Measurements from ENCODE around the gene ZPBP2. TPM values are rescaled to one million over a fixed set of nuclear protein-coding genes. Genes with fewer than 3 reads are reported as not detected.

Gene ZPBP2
- polyA plus RNA-seq, 1 donor (not counting 4 experiments of a cell fraction or from before 2014, with no cell fraction given), result not detected

GRCh38 chr17:39919087-39919683 is 51.2 kb downstream of the ZPBP2 start:
- H3K36me3 ChIP-seq (ENCODE audit: control insufficient read depth in 2 of 2, extremely low read depth in 1 of 2, insufficient read depth in 2 of 2, low read length in 2 of 2), result peaks cover 26 to 33% of the 10 kb centered on the region in 2 experiments
- peaks cover 1% of the 10 kb centered on the region for H3K4me1 ChIP-seq (ENCODE audit: control insufficient read depth, extremely low read depth, insufficient read depth, low read length)
- TF ChIP-seq, protein P1, sequence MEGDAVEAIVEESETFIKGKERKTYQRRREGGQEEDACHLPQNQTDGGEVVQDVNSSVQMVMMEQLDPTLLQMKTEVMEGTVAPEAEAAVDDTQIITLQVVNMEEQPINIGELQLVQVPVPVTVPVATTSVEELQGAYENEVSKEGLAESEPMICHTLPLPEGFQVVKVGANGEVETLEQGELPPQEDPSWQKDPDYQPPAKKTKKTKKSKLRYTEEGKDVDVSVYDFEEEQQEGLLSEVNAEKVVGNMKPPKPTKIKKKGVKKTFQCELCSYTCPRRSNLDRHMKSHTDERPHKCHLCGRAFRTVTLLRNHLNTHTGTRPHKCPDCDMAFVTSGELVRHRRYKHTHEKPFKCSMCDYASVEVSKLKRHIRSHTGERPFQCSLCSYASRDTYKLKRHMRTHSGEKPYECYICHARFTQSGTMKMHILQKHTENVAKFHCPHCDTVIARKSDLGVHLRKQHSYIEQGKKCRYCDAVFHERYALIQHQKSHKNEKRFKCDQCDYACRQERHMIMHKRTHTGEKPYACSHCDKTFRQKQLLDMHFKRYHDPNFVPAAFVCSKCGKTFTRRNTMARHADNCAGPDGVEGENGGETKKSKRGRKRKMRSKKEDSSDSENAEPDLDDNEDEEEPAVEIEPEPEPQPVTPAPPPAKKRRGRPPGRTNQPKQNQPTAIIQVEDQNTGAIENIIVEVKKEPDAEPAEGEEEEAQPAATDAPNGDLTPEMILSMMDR (optimal IDR thresholded peaks at IDR 0.05 in 1 of 3, IDR thresholded peaks at IDR 0.05 in 1 of 3, conservative IDR thresholded peaks at IDR 0.05 in 1 of 3; ENCODE audit: extremely low read depth in 1 of 3, insufficient read depth in 2 of 3, low read length in 3 of 3), result no peak
- no peak for TF ChIP-seq EZH2 (IDR thresholded peaks at IDR 0.05; ENCODE audit: low read length)
- H3K79me2 ChIP-seq (ENCODE audit: control insufficient read depth, insufficient read depth, low read length), result peaks cover under 1% of the 10 kb centered on the region
- no peak overlapping the region for H2AFZ ChIP-seq (ENCODE audit: control insufficient read depth, low read length)
- FAIRE-seq (no peak), DNase-seq (ENCODE audit: low read depth, low spot score) (no peak)
- no peak overlapping the region for H3K27ac ChIP-seq (ENCODE audit: control insufficient read depth, insufficient read depth, low read length)
- no peak overlapping the region for H3K4me2 ChIP-seq (ENCODE audit: control insufficient read depth, extremely low read depth, insufficient read depth, low read depth, low read length)
- dilution Hi-C loops (cut with MboI; ENCODE audit: extremely low pct_ligation_motif_present, low sequenced_read_pairs), result no loop called here
- H3K27me3 ChIP-seq (ENCODE audit: control insufficient read depth, extremely low read depth, insufficient read depth, low read length), result no peaks in the 10 kb centered on the region
- no peak overlapping the region for H3K9ac ChIP-seq (ENCODE audit: control insufficient read depth, extremely low read depth, insufficient read depth, low read length)
- H3K4me3 ChIP-seq (ENCODE audit: control insufficient read depth in 2 of 3, extremely low read depth in 1 of 3, insufficient read depth in 2 of 3, low read depth in 1 of 3, low read length in 3 of 3), result no peak overlapping the region
- H3K9me3 ChIP-seq (ENCODE audit: control insufficient read depth, low read depth, low read length), result no peaks in the 10 kb centered on the region
- H3K9me1 ChIP-seq (ENCODE audit: control insufficient read depth, extremely low read depth, insufficient read depth, low read length), result no peaks in the 10 kb centered on the region
- H4K20me1 ChIP-seq (ENCODE audit: control insufficient read depth, extremely low read depth, insufficient read depth, low read length), result no peaks in the 10 kb centered on the region

DNA sequence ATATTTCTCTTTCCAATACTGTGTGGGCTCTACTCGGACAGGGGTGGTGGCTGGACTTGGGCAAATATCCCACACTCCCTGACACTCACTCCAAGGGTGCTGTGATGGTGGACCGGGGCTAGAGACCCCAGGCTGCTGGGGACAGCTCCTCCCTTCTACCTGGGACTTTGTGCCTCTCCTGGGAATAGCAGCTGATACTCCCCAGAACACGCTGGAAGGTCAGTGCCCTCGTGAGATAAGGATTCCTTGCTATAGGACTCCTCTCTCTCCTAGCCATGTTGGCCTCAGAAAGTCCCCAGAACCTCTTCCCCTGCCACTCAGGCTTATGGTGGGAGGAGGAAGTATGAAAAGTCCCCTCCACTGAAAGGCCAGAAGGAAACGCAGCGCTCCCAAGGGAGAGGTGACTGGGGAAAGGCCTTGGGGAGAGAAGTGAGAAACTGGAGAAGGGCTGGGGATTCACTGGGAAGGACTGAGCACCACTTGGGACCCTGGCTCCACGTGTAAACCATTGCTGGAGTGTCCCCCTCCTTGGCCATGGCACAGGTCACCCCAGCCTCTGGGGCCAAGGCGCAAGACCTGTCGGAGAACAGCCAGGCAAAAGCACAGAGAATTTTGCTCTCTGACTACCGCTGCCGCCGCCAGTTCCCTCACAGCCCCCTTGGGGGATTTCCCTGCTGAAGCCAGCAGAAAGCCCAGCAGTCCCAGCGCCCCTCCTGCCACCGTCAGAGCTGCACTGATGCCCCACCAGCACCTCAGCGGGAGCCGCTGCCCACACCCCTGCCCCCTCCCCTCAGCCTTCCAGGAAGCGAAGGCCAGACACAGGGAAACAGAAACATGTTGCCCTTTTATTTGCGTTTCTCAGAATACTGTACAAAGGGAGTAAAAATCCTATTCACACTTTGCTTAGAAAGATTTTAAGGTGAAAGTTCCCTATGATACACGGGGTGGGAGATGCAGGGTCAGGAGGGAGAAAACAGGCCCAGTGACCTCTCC is 52.5 kb downstream of the ZPBP2 start:
- no peak for FAIRE-seq
- Histone ChIP-seq H3K79me2 (ENCODE audit: control insufficient read depth, insufficient read depth, low read length) (peaks cover 12% of the 10 kb centered on the region), H4K20me1 (ENCODE audit: control insufficient read depth, extremely low read depth, insufficient read depth, low read length) (peaks cover 4% of the 10 kb centered on the region), H3K27ac (ENCODE audit: control insufficient read depth, insufficient read depth, low read length) (no peak overlapping the region), H3K9ac (ENCODE audit: control insufficient read depth, extremely low read depth, insufficient read depth, low read length) (no peak overlapping the region), H3K4me2 (ENCODE audit: control insufficient read depth, extremely low read depth, insufficient read depth, low read depth, low read length) (no peak overlapping the region), H3K9me3 (ENCODE audit: control insufficient read depth, low read depth, low read length) (no peaks in the 10 kb centered on the region), H3K36me3 (ENCODE audit: control insufficient read depth in 2 of 2, extremely low read depth in 1 of 2, insufficient read depth in 2 of 2, low read length in 2 of 2) (peaks cover 26 to 33% of the 10 kb centered on the region in 2 experiments), H3K4me1 (ENCODE audit: control insufficient read depth, extremely low read depth, insufficient read depth, low read length) (peaks cover 3% of the 10 kb centered on the region), H2AFZ (ENCODE audit: control insufficient read depth, low read length) (no peak overlapping the region), H3K9me1 (ENCODE audit: control insufficient read depth, extremely low read depth, insufficient read depth, low read length) (peaks cover 2% of the 10 kb centered on the region), H3K27me3 (ENCODE audit: control insufficient read depth, extremely low read depth, insufficient read depth, low read length) (no peaks in the 10 kb centered on the region), H3K4me3 (ENCODE audit: control insufficient read depth in 2 of 3, extremely low read depth in 1 of 3, insufficient read depth in 2 of 3, low read depth in 1 of 3, low read length in 3 of 3) (no peak overlapping the region)
- dilution Hi-C loops (cut with MboI; ENCODE audit: extremely low pct_ligation_motif_present, low sequenced_read_pairs), result no loop called here
- TF ChIP-seq, protein P1 (optimal IDR thresholded peaks at IDR 0.05 in 1 of 3, IDR thresholded peaks at IDR 0.05 in 1 of 3, conservative IDR thresholded peaks at IDR 0.05 in 1 of 3; ENCODE audit: extremely low read depth in 1 of 3, insufficient read depth in 2 of 3, low read length in 3 of 3), result no peak
- TF ChIP-seq EZH2 (IDR thresholded peaks at IDR 0.05; ENCODE audit: low read length), result no peak
- no peak for DNase-seq (ENCODE audit: low read depth, low spot score)

Data from keratinocyte (primary cell).